Activated CD4-positive, alpha-beta T cell treated with anti-CD3 and anti-CD28 coated beads, Interleukin-2, Interleukin-4, amounts not matched to agents 100 ng/mL and 50 ng/mL, durations not matched to agents 16 hours and 8 hours (primary cell): ENCODE measurements around the gene ZIC5.

ENCODE experiments used
- DNase-seq: peaks from one replicate; pipeline ENCODE4 v3.0.0-alpha.2; 2020; ENCODE audit warnings: low spot score

ZIC5 gene

DNA sequence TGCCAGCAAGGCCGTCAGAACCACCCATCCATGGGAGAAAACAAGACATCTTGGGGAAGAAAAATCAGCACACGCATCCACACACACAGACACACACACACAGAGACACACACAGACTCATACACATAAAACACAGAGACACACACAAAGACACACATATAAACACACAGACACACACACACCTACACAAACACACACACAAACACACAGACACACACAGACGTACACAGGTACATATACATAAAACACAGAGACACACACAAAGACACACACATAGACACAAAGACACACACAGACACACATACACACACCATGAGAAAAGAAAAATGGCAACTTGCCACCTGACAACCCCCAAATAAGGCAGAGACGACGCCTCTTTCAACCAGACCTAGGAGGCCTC, 40.6 kb downstream of the ZIC5 start:
- DNase-seq: no peak

- no peak for DNase-seq
Observed at GRCh38 chr13:99929866-99930265, 41.7 kb downstream of the ZIC5 start.

DNA sequence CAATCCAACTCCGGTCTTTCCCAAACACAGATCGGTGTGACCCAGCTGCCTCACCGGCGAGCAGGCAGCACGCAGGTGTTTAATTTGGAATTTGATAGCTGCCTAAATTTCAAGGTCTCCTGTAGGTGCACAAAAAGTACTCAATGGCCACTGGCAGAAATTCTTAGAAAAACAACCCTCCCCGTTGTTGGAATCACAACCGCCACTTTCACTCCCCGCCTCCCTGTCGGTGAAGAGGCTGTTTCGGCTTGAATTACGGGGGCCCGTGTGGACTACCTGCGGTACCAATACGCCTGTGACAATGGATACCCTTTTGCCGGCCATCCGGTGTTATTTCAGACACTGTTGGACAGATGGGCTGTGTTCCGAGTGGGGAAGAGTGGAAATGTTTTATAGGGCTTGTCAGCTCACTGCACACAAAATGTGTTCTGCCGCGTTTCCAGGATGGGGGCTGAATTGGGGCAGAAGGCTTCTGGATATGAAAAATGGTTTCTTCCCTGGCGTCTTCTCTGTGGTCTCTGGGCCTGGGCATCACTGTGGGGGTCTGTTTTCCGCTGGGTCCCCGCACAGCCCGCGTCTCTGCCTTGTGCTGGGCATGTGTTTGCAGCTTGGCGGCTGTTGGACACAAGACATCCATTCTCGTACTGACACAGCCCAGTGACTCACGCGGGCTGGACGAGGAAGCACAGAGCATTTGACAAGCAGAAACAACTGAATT, 45.4 kb downstream of the ZIC5 start:
- no peak for DNase-seq

GRCh38 chr13:99923877-99924582, 47.5 kb downstream of the ZIC5 start:
- no peak for DNase-seq

DNA sequence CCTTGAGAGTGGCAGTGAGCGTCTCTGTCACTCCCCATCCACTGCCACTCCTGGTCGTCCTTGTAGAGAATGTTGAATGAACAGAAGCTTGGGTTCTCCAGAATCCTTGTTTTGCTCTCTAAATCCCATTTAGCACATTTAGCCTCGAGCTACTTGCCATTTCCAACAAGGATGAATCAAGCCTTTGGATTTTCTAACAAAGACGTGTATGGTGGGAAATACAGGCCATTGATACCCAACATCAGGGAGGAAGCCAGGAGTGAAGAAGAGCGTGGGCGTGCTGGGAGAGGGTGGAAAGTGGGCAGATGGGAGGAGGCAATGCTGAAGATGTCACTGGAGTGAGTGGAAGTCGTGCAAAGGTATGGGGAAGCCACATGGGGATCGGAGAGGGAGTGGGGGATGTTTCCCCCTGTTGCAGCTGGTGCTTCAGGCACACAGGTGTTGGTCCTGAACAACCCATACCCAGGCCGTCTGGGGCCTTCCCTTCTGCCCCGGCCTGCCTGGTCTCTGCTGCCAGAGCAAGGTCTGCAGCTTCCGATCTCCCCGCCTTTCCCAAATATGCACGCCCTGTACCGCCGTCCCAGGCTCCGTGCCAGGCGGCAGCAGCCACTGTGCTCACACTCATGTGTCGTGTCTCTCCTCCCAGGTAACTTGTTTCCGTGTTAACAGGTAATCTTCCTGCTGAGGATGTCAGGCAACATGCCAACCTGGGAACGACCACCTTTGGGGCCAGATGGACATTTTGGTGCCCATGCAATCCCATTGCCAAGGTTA, 48.7 kb downstream of the ZIC5 start:
- DNase-seq: no peak

DNA sequence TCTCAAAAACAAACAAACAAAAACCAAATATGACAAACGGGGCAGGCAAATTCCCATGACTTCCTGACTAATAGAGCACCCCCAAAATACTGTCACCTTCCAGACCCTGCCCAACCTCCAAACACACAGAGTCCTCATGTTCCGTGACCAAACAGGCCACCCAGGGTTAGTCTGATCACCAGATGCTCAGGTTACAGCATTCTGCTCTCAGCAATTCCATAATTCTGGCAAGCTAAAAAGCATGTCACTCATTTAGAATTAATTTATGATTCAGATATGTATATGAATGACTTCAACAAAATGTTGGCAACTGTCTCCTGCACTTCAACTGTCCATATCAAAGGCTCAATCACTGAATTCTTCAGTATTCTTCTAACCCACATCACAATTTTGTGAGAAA, 52.4 kb downstream of the ZIC5 start:
- no peak for DNase-seq

DNA sequence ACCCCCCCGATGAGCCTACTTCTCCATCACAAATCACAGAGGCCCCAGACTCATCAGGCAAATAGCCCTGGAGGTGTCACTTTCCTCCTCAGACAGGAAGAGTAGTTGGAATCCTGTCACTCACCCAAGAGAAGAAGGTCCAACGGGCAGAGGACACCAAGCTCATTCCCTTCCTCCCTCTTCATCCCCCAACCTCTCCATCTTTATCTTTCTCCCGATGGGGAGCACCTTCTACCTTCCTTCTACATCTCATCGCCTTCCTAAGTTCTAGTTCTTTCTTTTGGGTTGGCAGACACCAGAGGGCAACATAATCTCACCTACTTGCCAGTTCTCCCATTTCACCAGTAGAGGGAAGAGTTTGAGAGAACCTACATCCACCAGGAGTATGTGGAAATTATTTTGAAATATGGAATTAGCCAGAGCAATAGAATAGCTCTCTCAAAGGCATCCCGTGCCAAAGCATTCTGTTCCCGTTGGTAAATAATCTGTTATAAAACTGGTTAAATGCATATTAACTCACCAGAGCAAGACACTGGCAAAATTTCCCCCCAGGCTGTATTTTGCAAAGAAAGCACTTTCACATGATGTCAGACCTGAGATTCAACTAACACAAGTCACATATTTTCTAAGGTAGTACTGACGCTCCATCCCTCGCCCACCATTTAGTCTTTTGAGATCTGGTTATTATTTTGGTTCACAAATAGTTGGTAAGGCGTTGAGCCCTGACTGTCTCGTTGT, 55.0 kb downstream of the ZIC5 start:
- DNase-seq: peak; percentile 47

DNA sequence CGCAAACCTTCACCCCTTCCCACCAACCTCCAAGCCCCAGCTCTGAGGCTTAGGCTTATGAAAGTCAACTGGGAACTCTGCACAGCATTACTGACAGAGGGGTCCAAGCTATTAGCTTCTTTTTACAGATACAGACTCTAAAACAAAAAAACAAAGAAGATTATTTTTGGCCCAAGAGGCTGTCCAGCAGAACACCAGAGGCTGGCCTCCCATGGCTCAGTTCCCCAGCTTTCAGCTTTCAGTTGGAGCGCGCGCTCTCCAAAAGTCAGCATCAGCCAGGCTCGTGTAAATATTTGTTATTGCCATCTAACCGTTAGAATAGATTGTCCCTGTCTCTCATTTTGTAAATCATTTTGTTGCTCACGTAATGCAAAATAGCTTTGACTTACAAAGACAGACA, 58.4 kb downstream of the ZIC5 start:
- no peak for DNase-seq
